K562 (cell line): ENCODE data around the gene PLEKHA6. TPM values are rescaled to one million over a fixed set of nuclear protein-coding genes. Genes with fewer than 3 reads are reported as not detected.
A peak's percentile ranks its signal among the peaks of the same experiment; 100 is the strongest.

Experiments used
- ARID3A ChIP-seq: IDR thresholded peaks from 2 replicates; pipeline ENCODE4 v1.6.1; 2012; ENCODE audit warnings: low read depth, low read length, improper control_type of control experiment, borderline replicate concordance
- ATF3 ChIP-seq, 2 experiments: fragments of 450-650 bp in 1 of 2; sonication (generic) in 1 of 2; formaldehyde crosslinking in 1 of 2; IDR thresholded peaks in 1 of 2; conservative IDR thresholded peaks in 1 of 2; 2 replicates each; pipeline versions ENCODE4 v1.6.1 to v1.8.1; 2016 to 2023; ENCODE audit warnings: mild to moderate bottlenecking in 2 of 2, moderate library complexity in 2 of 2, inconsistent platforms in 1 of 2, missing genetic modification reagents in 1 of 2
- BDP1 ChIP-seq: IDR thresholded peaks from 3 replicates; pipeline ENCODE4 v1.6.1; 2011; ENCODE audit not compliant: insufficient read length, insufficient read depth
- CHD1 ChIP-seq: fragments of 200-600 bp; sonication (generic); IDR thresholded peaks from one replicate; pipeline ENCODE4 v1.6.1; 2012; ENCODE audit warnings: mild to moderate bottlenecking, moderate library complexity, low read length, inconsistent platforms
- ELK3 ChIP-seq: fragments of 450-650 bp; formaldehyde crosslinking; IDR thresholded peaks from 2 replicates; pipeline ENCODE4 v1.4.0; 2020; ENCODE audit warnings: mild to moderate bottlenecking
- GABPB1 ChIP-seq: sonication (generic); formaldehyde crosslinking; IDR thresholded peaks from 2 replicates; pipeline ENCODE4 v1.8.0; 2022; ENCODE audit warnings: mild to moderate bottlenecking, missing genetic modification reagents
- ILF3 ChIP-seq: fragments of 450-650 bp; IDR thresholded peaks from 2 replicates; pipeline ENCODE4 v1.6.1; 2018; ENCODE audit warnings: antibody characterized with exemption, mild to moderate bottlenecking, moderate library complexity, borderline replicate concordance
- LEF1 ChIP-seq: fragments of 450-650 bp; IDR thresholded peaks from 2 replicates; pipeline ENCODE4 v1.6.1; 2016; ENCODE audit warnings: mild to moderate bottlenecking
- NONO ChIP-seq, 2 experiments: fragments of 200-400 bp in 1 of 2; fragments of 450-650 bp in 1 of 2; formaldehyde crosslinking in 1 of 2; IDR thresholded peaks; 2 replicates each; pipeline ENCODE4 v1.6.1; 2017; ENCODE audit warnings: low read depth in 2 of 2, mild to moderate bottlenecking in 2 of 2, moderate library complexity in 2 of 2, low read length in 1 of 2
- PPARD ChIP-seq: fragments of 250-450 bp; sonication (Bioruptor Pico); IDR thresholded peaks from 2 replicates; pipeline ENCODE4 v1.8.0; 2022; ENCODE audit warnings: inconsistent platforms, mild to moderate bottlenecking, moderate library complexity
- SP2 ChIP-seq: IDR thresholded peaks from 2 replicates; pipeline ENCODE4 v1.6.1; 2011; ENCODE audit warnings: mild to moderate bottlenecking, low read depth, low read length, moderate library complexity; ENCODE audit not compliant: poor library complexity, severe bottlenecking; ENCODE audit errors: extremely low read depth
- SRSF3 ChIP-seq: fragments of 200-400 bp; formaldehyde crosslinking; IDR thresholded peaks from 2 replicates; pipeline ENCODE4 v1.6.1; 2016; ENCODE audit warnings: mild to moderate bottlenecking, low read length, moderate library complexity; ENCODE audit not compliant: insufficient read depth
- STAT6 ChIP-seq: sonication (generic); formaldehyde crosslinking; IDR thresholded peaks from 2 replicates; pipeline ENCODE4 v1.8.1; 2023; ENCODE audit warnings: mild to moderate bottlenecking, missing genetic modification reagents
- TBP ChIP-seq: optimal IDR thresholded peaks from 2 replicates; pipeline ENCODE3; 2011; ENCODE audit warnings: low read depth, low read length, improper control_type of control experiment
- ZBTB8A ChIP-seq: fragments of 450-650 bp; IDR thresholded peaks from 2 replicates; pipeline ENCODE4 v1.6.1; 2018; ENCODE audit warnings: mild to moderate bottlenecking, moderate library complexity; ENCODE audit not compliant: partially characterized antibody
- ZC3H11A ChIP-seq: IDR thresholded peaks from 2 replicates; pipeline ENCODE4 v1.6.1; 2012; ENCODE audit warnings: low read depth, low read length, improper control_type of control experiment
- ZFP91 ChIP-seq: sonication (generic); formaldehyde crosslinking; IDR thresholded peaks from 2 replicates; pipeline ENCODE4 v1.8.0; 2022; ENCODE audit warnings: mild to moderate bottlenecking, missing genetic modification reagents
- polyA plus RNA-seq, 8 experiments: library from polyadenylated mRNA; depleted of rRNA in 4 of 8; stranded (reverse) in 5 of 8; unstranded in 3 of 8; fragments of >200 nt; fragmentation: Nextera tagmentation in 2 of 8; fragmentation: Illumina TruSeq in 1 of 8; extraction: Ambion mirVana in 2 of 8; extraction: Trizol in 1 of 8; gene quantifications; 2 replicates each; pipeline versions ENCODE4 v1.2.1 to v1.2.3, GENCODE V29; 2011 to 2014; ENCODE audit warnings: inconsistent platforms in 1 of 8, missing spikeins in 1 of 8
- total RNA-seq, 7 experiments: library from RNA; depleted of rRNA in 6 of 7; stranded (reverse); fragments of >200 nt in 6 of 7; fragmentation: Illumina TruSeq in 2 of 7; extraction: Trizol in 2 of 7; gene quantifications; 2 replicates each; pipeline versions ENCODE4 v1.2.1 to v1.2.3, GENCODE V29; 2011 to 2021; ENCODE audit warnings: low replicate concordance in 1 of 7

PLEKHA6 gene
- total and polyA plus RNA-seq, 9 of the 15 experiments (the other 6 are each of a cell fraction or from before 2014, with no cell fraction given): under 0.01 to 0.33 (median 0.01) TPM; not detected in 4

GRCh38 chr1:204320382-204320804 is 39.3 kb downstream of the PLEKHA6 start (continued):
- TF ChIP-seq ATF3 (IDR thresholded peaks at IDR 0.05) (peak; percentile 48; the same call in 1 of the 2 replicates), ATF3 (CRISPR knock-in tag; conservative IDR thresholded peaks at IDR 0.05) (no peak), ZFP91 (no peak), ELK3 (CRISPR knock-in tag) (no peak), SRSF3 (no peak), GABPB1 (CRISPR knock-in tag) (no peak), BDP1 (no peak), PPARD (CRISPR knock-in tag) (no peak), TBP (no peak), STAT6 (no peak), LEF1 (no peak; the same call in 1 of the 2 replicates), CHD1 (no peak), ZC3H11A (no peak), ZBTB8A (no peak), ILF3 (no peak), SP2 (no peak), NONO (IDR thresholded peaks at IDR 0.05; ENCODE audit: low read depth in 2 of 2, low read length in 1 of 2) (no peak), ARID3A (no peak)
